Cardiac septum (tissue), 1 donor: ENCODE measurements around the gene CLCNKB. TPM values are rescaled to one million over a fixed set of nuclear protein-coding genes. Genes with fewer than 3 reads are reported as not detected.
A peak's percentile ranks its signal among the peaks of the same experiment; 100 is the strongest.

Experiments
- DNase-seq: peaks from one replicate; pipeline ENCODE4 v3.0.0-alpha.2; 2020; ENCODE audit warnings: low spot score
- intact Hi-C: fragments of 100-400 bp; cut with DNase I; formaldehyde crosslinking; loops from one replicate; pipeline ENCODE4 v1.14.0; 2022
- total RNA-seq: library from RNA; stranded (reverse); fragmentation: NEBNext Ultra II Directional; extraction: Animal tissue kit (Norgen Biotek cat#: 25700); gene quantifications from one replicate; pipeline ENCODE4 v1.2.1, GENCODE V29; 2021
- donor health status: DM: no; HTN: no; CAD: no.

The CLCNKB gene
- total RNA-seq, 1 donor from 2014 or later: 2.0 TPM

- intact Hi-C loops: no loop called here
- DNase-seq: peak; percentile 82
These were observed 25.0 kb downstream of the CLCNKB start for GRCh38 chr1:16068356-16069270.

- no peak for DNase-seq
- intact Hi-C loops: no loop called here
These were observed 27.2 kb downstream of the CLCNKB start for GRCh38 chr1:16070640-16071355.

GRCh38 chr1:16071614-16072013 is 28.0 kb downstream of the CLCNKB start:
- intact Hi-C loops: no loop called here
- no peak for DNase-seq

- intact Hi-C loops: no loop called here
- DNase-seq: no peak
These were observed 28.5 kb downstream of the CLCNKB start for GRCh38 chr1:16072095-16072494.

- intact Hi-C loops: no loop called here
- DNase-seq: no peak
These were observed 29.3 kb downstream of the CLCNKB start for GRCh38 chr1:16072616-16073484.

GRCh38 chr1:16073490-16074119 is 30.0 kb downstream of the CLCNKB start, which contains the start of gene FAM131C:
Gene FAM131C, minus strand, starts transcription at chr1:16073651. Its CDS starts 209 bp downstream, at chr1:16073442.
- no peak for DNase-seq
- intact Hi-C loops: no loop called here

GRCh38 chr1:16074217-16074616 is 30.6 kb downstream of the CLCNKB start:
- no peak for DNase-seq
- intact Hi-C loops: no loop called here

GRCh38 chr1:16075337-16076030 is 31.9 kb downstream of the CLCNKB start:
- intact Hi-C loops: no loop called here
- no peak for DNase-seq

- intact Hi-C loops: no loop called here
- DNase-seq: no peak
These were observed 32.7 kb downstream of the CLCNKB start for GRCh38 chr1:16076031-16076864.

- no peak for DNase-seq
- intact Hi-C loops: no loop called here
These were observed 33.3 kb downstream of the CLCNKB start for GRCh38 chr1:16076865-16077238.

GRCh38 chr1:16077406-16078245 is 34.0 kb downstream of the CLCNKB start:
- intact Hi-C loops: loop anchor here (2.0 kb wide), 1 partner anchor 167 kb away; no protein-coding TSS in a partner anchor
- DNase-seq: no peak

- intact Hi-C loops: loop anchor here (1.0 to 2.0 kb wide), 2 partner anchors 108 to 166 kb away; no protein-coding TSS in a partner anchor
- DNase-seq: no peak
These were observed 35.5 kb downstream of the CLCNKB start for GRCh38 chr1:16078925-16079656.

GRCh38 chr1:16080422-16081150 is 37.0 kb downstream of the CLCNKB start:
- intact Hi-C loops: no loop called here
- no peak for DNase-seq

- no peak for DNase-seq
- intact Hi-C loops: loop anchor here (2.0 kb wide), 2 partner anchors 73 to 281 kb away; no protein-coding TSS in a partner anchor
These were observed 38.1 kb downstream of the CLCNKB start for GRCh38 chr1:16081636-16082035.

- intact Hi-C loops: loop anchor here (1.0 to 2.0 kb wide), 3 partner anchors 72 to 280 kb away; no protein-coding TSS in a partner anchor
- DNase-seq: no peak
These were observed 38.9 kb downstream of the CLCNKB start for GRCh38 chr1:16082283-16083038.
